Progenitor cell of endocrine pancreas (in vitro differentiated cells): ENCODE data around the gene VEPH1. TPM values are rescaled to one million over a fixed set of nuclear protein-coding genes. Genes with fewer than 3 reads are reported as not detected.
"Not testable (repeated sequence)": the region's sequence is repeated elsewhere in the genome, so short reads cannot be mapped to it uniquely, and the experiment has no call there.

Experiments used
- DNase-seq: peaks from one replicate; pipeline ENCODE4 v3.0.0; 2021; ENCODE audit warnings: low spot score; ENCODE audit not compliant: unreplicated experiment
- H3K27ac Mint-ChIP-seq: 2 replicates; pipeline ENCODE4 v1.8.0; 2021; ENCODE audit warnings: mild to moderate bottlenecking, moderate library complexity, mixed read lengths
- H3K27me3 Mint-ChIP-seq: 2 replicates; pipeline ENCODE4 v1.8.0; 2021; ENCODE audit warnings: mixed read lengths
- H3K36me3 Mint-ChIP-seq: 2 replicates; pipeline ENCODE4 v1.8.0; 2022; ENCODE audit warnings: mixed read lengths; ENCODE audit not compliant: insufficient read depth
- H3K4me1 Mint-ChIP-seq: 2 replicates; pipeline ENCODE4 v1.8.0; 2021; ENCODE audit warnings: low read depth, mixed read lengths
- H3K4me3 Mint-ChIP-seq: 2 replicates; pipeline ENCODE4 v1.8.0; 2021; ENCODE audit warnings: low read depth, mild to moderate bottlenecking, moderate library complexity, mixed read lengths
- H3K9me3 Mint-ChIP-seq: 2 replicates; pipeline ENCODE4 v1.8.0; 2021; ENCODE audit warnings: low read depth, mixed read lengths
- CTCF ChIP-seq: fragments of 200-600 bp; sonication (generic); IDR thresholded peaks from one replicate; pipeline ENCODE4 v1.5.0; 2021; ENCODE audit warnings: antibody characterized with exemption, mild to moderate bottlenecking; ENCODE audit not compliant: unreplicated experiment
- total RNA-seq: library from RNA; stranded (reverse); gene quantifications from 2 replicates; pipeline ENCODE4 v1.2.1, GENCODE V29; 2021

The VEPH1 gene
- total RNA-seq, 1 donor from 2014 or later = 12.3 TPM

- H3K4me1 Mint-ChIP-seq = peaks cover 3% of the 10 kb centered on the region
- DNase-seq = no peak
- no peaks in the 10 kb centered on the region for H3K27me3 Mint-ChIP-seq
- no peaks in the 10 kb centered on the region for H3K36me3 Mint-ChIP-seq
- peaks cover 4% of the 10 kb centered on the region for H3K9me3 Mint-ChIP-seq
- H3K27ac Mint-ChIP-seq = no peak overlapping the region
- no peak overlapping the region for H3K4me3 Mint-ChIP-seq
- TF ChIP-seq CTCF = no peak
Observed at GRCh38 chr3:157355276-157355675, 147.9 kb downstream of the VEPH1 start.

DNA sequence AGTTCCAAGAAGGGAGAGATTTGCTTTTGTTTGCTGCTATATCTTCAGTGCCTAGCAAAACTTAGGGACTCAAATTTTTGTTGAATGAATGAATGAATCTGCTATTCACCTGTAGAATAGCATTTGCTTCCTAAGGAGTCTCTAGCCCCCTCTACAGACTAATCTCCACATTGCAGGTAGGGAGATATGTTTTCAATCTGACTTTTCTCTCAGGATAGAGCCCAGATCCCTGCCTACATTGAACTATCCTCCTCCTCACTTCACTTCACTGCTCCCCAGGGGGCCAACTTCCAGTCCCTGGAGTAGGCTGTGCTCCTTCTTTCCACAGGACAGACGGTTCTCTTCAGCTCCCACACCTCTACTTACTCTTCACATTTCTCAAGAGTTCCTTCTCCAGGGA lies 148.5 kb downstream of the VEPH1 start:
- H3K27ac Mint-ChIP-seq = no peak overlapping the region
- TF ChIP-seq CTCF = peak; percentile 30
- H3K4me3 Mint-ChIP-seq = no peak overlapping the region
- peaks cover 6% of the 10 kb centered on the region for H3K9me3 Mint-ChIP-seq
- no peak for DNase-seq
- H3K27me3 Mint-ChIP-seq = no peaks in the 10 kb centered on the region
- H3K36me3 Mint-ChIP-seq = no peaks in the 10 kb centered on the region
- peaks cover 3% of the 10 kb centered on the region for H3K4me1 Mint-ChIP-seq

DNA sequence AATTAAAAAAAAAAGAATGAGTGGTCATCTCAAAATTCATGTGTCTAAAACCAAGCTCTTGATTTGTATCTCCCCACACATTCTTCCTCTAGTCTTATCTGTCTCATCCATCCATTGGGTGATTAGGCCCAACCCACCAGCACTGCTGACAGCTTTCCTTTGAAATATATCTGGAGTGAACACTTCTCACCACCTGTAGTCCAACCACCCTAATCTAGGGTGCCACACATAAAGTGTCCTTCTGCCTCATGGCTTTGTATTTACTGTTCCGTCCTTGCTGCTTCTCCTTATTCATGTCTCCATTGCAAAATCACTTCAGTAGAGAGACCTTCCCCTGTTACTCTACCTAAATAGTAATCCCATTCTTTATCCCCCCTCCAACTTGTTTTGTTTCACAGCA lies 149.0 kb downstream of the VEPH1 start:
- no peak overlapping the region for H3K27ac Mint-ChIP-seq
- no peaks in the 10 kb centered on the region for H3K27me3 Mint-ChIP-seq
- no peak for DNase-seq
- H3K36me3 Mint-ChIP-seq = no peaks in the 10 kb centered on the region
- TF ChIP-seq CTCF = no peak
- H3K9me3 Mint-ChIP-seq = peaks cover 6% of the 10 kb centered on the region
- peaks cover 3% of the 10 kb centered on the region for H3K4me1 Mint-ChIP-seq
- H3K4me3 Mint-ChIP-seq = no peak overlapping the region

DNA sequence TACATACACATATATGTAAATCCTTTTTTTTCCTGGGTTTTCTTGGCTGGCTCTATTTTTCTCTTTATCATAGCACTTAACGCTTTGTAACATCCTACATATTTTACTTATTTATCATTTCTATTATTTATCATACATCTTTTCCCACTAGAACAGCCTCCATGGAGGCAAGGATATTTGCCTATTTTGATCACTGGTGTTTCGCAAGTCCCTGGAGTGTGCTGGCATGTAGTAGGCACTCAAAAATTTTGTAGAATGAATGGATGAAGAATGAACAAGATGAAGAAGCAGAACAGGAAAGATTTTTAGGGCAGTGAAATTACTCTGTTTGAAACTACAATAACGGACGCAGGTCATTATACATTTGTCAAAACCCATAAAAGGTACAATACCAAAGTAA lies 149.6 kb downstream of the VEPH1 start:
- no peak for DNase-seq
- H3K27ac Mint-ChIP-seq = no peak overlapping the region
- no peak overlapping the region for H3K4me3 Mint-ChIP-seq
- H3K4me1 Mint-ChIP-seq = peaks cover 3% of the 10 kb centered on the region
- peaks cover 6% of the 10 kb centered on the region for H3K9me3 Mint-ChIP-seq
- H3K27me3 Mint-ChIP-seq = no peaks in the 10 kb centered on the region
- no peak for TF ChIP-seq CTCF
- no peaks in the 10 kb centered on the region for H3K36me3 Mint-ChIP-seq

- Mint-ChIP-seq H3K9me3 (peaks cover 6% of the 10 kb centered on the region), H3K27ac (no peak overlapping the region), H3K27me3 (no peaks in the 10 kb centered on the region), H3K36me3 (no peaks in the 10 kb centered on the region), H3K4me1 (peaks cover 3% of the 10 kb centered on the region), H3K4me3 (no peak overlapping the region)
- no peak for DNase-seq
- TF ChIP-seq CTCF = peak; percentile 29
Observed at GRCh38 chr3:157351981-157352380, 151.2 kb downstream of the VEPH1 start.

- H3K4me1 Mint-ChIP-seq, H3K36me3 Mint-ChIP-seq, H3K4me3 Mint-ChIP-seq, H3K27ac Mint-ChIP-seq, DNase-seq, H3K27me3 Mint-ChIP-seq, H3K9me3 Mint-ChIP-seq: not testable (repeated sequence)
Observed at GRCh38 chr3:157350651-157351050, 152.6 kb downstream of the VEPH1 start.

DNA sequence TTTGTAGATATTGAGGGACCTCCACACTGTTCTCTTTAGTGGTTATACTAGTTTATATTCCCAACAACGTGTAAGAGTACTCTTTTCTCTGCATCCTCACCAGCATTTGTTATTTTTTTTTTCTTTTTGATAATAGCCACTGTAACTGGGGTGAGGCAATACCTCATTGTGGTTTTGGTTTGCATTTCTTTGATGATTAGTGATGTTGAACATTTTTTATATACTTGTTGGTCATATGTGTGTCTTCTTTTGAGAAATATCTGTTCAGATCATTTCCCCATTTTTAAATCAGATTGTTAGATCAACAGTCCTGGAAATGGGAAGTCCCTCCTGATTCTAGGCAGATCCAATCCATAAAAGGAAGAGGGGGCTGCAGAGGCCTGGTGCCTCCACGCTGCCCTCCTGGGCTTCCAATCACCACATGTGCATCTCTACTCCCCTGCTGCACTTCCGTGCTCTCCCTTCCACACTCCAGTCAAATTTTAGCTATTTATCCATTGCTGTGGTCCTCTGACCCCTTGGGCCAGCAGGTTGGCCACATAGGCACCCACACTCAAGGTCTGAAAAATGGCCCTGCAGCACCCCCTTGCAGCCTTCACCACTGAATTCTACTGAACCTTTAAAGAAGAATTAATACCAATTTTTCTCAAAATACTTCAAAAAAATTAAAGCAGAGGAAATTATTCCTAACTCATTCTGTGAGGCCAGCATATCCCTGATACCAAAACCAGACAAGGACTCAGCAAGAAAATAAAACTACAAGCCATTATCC lies 154.7 kb downstream of the VEPH1 start:
- not testable (repeated sequence) for DNase-seq, H3K4me1 Mint-ChIP-seq, H3K27me3 Mint-ChIP-seq, H3K4me3 Mint-ChIP-seq, H3K9me3 Mint-ChIP-seq, H3K27ac Mint-ChIP-seq, H3K36me3 Mint-ChIP-seq
